Measurements from ENCODE around the gene C1GALT1C1.
"Not testable (repeated sequence)": the region's sequence is repeated elsewhere in the genome, so short reads cannot be mapped to it uniquely, and the experiment has no call there.

C1GALT1C1 gene

DNA sequence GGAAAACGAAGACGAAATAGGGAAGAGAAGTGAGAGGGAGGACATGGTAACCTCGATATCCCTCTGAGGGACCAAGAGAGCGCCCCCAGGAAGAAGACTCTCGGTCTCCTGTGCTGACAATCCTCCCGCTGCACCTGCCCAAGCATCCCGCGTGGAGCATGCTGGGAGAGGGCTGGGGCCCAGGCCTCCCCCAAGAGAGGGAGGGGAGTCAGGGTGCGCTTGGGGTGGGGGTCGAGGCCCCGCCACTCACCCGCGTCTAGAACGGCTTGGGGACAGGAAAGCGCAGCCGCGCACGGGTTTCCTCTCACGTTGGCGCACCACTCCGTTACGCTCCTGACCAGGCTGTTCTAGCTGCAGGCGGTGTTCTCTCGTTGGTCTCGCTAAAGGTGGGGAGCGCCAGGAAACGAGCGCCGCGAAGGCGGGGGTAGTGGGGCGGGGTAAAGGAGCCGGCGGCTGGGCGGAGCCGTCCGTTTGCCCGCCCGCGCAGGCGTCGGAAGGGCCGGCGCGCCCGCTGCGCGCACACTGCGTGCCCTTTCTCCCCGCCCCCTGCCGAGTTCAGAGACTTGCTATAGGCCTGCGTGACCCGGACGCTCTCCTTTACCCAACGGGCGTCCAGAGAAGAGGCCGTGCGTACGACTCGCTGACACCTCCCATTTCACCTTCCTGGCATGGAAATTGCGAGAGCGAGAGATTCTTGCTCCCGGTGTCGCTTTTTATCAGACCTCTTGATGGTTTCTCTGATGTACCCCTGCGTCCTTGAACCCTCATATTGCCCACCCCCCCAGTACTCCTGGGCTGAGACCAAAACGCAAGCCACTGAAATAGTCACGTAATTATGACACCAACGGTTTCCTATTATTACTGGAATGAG is at the start of gene C1GALT1C1:
Gene C1GALT1C1, minus strand, starts transcription at position 388 of the 871 bp plus-strand sequence. CDS start 2,888 bp downstream, outside the sequence.
- DNase-seq: peak; percentile 99

DNA sequence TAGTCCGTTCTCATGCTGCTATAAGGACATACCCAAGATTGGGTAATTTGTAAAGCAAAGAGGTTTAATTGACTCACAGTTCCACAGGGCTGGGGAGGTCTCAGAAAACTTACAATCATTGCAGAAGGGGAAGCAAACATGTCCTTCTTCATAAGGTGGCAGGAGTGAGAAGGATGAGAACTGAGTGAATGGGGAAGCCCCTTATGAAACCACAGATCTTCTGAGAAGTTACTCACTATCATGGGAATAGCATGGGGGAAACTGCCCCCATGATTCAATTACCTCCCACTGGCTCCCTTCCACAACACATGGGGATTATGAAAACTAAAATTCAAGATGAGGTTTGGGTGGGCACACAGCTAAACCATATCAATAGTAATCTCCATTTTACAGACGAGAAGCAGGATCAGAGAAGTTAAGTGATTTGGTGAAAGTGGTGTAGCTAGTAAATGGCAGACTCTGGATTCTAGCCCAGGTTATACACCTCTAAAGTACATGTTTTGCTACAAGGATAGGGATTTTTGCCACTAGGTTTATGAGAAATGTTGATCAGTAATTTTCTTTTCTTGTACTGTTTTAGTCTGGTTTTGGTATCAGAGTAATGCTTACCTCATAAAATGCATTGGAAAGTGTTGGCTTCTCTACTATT is 47.3 kb upstream of the C1GALT1C1 start:
- DNase-seq: no peak

DNA sequence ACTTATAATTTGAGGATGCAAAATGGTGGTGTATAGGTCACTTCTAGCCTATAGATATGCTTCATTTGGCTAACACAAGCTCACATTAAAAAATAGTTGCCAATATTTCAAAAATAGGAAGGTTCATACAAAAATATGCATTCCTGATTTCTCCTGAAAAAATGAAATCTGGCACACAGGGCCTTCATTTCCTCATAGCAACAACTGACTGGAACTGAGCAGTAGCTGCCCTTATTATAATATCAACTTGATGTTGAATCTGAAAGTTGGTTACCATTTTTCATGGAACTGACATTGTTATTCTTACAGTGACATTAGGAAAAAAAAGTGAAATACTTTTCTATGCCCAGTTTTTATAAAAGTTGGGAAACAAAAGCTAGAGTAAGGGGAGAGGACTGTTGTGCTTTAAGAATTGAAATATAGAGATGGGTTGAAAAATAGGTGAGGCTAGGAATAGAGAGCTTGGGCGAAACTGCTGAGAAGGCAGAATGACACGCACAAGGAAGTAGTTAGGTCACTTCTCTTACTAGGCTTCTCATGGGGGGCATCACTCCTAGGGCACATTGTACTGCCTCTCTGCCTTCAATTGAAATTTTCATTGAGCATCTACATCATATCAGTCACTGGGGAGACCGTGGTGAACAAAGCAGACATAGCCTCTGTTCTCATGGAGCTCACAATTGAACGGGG is 43.1 kb upstream of the C1GALT1C1 start:
- peak; percentile 19 for DNase-seq

DNA sequence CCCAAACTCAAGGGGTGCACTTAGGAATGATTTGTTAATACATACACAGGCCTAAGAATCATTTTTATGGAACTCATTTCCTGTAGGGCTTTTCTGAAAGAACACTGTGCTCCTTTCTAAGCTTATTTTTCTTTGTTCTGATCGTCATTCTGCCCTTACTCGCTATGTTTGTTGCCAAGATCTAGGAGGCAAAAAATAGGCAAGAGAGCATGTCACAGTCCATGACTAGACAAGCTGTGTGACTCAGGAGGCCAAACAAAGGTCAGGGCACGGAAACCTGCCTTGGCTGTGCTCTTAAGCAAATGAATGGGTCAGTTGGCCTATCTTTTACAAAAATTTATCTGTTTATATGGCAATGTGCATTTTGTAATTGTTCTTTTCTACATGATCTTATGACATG is 42.5 kb upstream of the C1GALT1C1 start:
- DNase-seq: peak; percentile 87

DNA sequence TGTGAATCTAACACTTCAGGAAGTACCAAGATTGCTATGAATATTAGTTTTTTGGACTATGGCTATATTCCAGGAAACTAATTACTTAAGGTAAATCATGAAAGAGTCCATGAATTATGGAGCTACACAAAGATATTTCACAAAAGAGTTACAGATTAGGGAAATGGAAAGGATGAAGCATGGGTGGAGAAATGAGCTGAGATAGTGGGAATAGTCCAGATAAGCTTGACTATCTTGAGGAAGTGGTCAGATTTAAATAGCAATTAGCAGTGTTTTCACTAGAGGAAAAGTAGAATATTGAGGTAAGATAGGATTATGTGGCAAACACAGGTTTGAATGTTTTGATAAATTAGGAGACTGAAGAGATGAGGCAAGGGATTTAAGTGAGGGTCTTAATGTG is 42.1 kb upstream of the C1GALT1C1 start:
- peak; percentile 39 for DNase-seq

DNA sequence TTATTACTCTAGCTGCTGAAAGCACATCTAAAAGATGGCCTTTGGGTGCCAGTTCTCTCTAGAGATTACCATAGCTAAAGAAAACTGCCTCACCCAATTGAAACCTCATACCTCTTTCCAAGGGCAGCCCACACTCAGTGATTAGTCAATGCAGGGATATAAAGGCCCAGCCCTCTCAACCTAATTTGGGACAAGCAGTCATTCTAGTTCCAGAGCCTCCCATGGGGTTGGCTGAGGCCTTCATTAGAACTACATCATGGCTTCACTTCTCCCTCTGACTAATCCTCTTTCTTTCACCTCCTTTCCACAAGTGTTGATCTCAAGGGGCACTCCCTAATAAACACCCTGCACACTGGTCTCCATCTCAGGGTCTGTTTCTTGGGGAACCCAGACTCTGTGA is 38.5 kb upstream of the C1GALT1C1 start:
- DNase-seq: no peak

DNA sequence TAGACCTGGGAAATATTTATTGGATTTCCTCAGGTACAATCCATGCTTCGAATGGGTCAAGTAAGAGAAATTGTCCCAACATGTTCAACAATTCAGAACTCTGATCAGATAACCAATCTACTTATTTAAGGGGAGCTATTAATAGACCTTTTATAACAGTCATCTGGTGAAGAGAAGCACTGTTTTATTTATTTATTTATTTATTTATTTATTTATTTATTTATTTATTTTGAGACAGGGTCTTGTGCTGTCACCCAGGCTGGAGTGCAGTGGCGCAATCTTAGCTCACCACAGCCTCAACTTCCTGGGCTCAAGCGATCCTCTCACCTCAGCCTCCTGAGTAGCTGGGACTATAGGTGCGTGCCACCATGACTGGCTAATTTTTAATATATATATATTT is 34.7 kb upstream of the C1GALT1C1 start:
- DNase-seq: not testable (repeated sequence)

DNA sequence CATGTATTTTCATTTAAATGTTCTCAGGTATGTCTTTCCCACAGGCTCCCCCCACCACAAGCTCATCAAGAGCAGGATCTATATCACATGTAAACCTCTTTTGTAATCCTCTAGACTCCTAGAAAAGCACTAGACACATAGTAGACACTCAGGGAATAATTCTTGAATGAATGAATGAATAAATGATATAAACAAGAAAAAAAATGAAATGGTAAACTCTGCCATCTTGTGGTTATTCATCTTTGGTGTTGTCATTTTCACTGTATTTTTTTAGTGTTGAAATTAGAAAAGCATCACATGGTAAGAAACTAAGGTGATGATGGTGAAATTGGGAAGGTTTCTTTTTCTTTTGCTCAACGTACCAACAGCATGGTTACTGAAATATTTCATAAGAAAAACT is 34.2 kb upstream of the C1GALT1C1 start:
- DNase-seq: peak; percentile 59

DNA sequence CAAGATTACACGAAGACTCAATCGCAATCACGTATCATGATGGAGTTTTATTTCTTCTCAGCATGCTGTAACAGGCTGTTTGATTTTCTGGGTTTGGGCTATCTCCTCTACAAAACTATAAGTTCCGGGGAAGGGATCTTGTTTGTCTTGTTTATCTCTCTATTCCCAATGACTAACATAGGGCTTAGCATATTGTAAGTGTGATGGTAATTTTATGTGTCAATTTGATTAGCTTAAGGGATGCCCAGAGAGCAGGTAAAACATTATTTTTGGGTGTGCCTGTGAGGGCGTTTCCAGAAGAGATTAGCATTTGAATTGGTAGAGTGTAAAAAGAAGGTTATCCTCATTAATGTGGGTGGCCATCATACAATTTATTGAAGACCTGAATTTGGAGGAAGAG is 32.8 kb upstream of the C1GALT1C1 start:
- DNase-seq: no peak

DNA sequence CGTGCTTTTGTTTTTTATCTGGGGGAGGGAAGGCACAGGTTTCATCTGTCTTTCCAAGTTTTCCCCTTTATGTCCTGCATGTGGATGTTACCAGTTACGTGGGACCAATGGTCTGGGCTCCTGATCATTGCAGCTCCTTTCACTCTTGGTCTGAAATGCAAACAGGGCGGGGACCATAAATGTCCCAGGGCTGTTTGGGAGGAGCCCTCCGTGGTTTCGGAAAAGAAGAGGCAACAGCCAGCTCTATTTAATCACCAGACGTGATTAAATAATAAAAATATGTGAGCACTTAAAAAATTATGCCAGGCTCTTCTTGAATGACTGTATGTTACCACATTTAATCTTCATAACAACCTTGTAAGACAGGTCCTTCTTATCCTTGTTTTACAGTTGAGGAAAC is 30.8 kb upstream of the C1GALT1C1 start:
- DNase-seq: no peak

DNA sequence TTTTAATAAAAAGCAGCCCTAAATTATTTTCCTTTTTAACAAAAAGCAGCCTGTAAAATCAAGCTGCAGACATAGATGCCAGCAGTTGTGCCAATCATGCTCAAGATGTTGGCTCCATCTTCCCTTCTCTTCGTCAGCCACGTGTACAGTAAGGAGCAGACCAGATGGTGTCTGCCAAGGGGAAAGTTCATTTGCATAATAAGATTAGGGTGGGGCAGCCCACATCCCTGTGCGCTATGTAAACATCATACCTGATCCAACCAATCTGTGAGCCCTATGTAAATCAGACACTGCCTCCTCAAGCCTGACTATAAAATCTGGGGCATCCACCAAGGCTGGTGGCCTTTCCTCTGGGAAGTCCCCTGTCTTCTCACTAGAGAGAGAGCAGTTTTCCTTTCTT is 23.1 kb upstream of the C1GALT1C1 start:
- no peak for DNase-seq

DNA sequence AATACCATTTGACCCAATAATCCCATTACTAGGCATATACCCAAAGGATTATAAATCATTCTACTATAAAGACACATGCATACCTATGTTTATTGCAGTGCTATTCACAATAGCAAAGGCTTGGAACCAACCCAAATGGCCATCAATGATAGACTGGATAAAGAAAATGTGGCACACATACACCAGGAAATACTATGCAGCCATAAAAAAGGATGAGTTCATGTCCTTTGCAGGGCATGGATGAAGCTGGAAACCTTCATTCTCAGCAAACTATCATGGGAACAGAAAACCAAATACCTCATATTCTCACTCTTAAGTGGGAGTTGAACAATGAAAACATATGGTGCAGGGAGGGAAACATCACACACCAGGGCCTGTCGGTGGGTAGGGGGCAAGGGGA is 22.4 kb upstream of the C1GALT1C1 start:
- not testable (repeated sequence) for DNase-seq

DNA sequence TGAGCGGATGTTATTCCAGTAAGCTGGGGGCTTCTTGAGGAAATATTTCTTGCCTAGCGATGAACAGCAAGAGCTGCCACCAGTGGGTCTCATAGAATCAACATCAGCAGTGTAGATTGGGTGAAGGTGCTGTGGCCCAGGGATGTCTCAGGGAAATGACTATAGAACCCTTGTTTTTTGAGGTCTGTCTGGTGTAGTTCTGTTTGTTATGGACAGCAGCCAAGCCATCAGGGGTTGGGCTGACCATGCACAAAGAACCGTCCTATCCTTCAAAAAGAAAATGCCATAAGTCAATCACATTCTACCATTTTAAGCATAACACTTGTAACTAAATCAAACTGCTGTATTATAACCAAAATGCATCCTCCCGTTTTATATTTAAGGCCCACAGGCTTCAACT is 17.3 kb upstream of the C1GALT1C1 start:
- DNase-seq: no peak

DNA sequence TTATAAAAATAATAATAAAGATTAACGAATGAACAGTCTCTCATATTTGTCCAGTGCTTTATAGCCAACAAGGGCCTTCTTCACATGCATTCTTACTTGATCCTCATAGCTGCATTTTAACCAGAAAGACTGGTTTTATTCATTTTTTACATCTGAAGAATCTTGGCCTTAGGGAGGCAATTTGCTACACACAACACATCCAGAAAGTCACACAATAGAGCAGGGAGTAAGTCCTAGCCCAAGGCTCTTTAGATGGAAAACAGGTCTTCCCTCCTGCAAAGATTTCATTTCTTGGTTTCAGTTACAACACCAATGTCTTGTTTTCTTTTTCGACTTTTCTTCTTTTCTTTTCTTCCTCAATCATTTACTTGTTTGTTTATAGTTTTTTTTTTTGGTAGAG is 13.0 kb upstream of the C1GALT1C1 start:
- no peak for DNase-seq

DNA sequence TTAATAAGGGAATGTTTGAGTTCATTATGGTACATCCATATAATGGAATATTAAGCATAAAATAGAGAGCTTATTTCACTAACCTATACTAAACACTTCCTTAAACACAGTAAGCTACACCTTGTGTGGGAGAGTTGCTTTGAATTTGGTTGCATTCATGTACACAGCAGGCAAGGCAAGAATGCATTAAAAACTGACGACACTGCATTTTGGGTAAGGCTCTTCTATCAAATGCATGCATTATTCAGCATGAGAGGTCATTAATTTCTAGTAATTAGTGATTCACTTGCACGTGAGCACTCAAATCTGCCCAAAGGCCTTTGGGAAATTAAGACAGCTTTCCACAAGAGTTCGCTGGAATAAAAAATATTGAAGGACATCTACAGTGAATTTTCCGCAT is 8.8 kb upstream of the C1GALT1C1 start:
- no peak for DNase-seq

DNA sequence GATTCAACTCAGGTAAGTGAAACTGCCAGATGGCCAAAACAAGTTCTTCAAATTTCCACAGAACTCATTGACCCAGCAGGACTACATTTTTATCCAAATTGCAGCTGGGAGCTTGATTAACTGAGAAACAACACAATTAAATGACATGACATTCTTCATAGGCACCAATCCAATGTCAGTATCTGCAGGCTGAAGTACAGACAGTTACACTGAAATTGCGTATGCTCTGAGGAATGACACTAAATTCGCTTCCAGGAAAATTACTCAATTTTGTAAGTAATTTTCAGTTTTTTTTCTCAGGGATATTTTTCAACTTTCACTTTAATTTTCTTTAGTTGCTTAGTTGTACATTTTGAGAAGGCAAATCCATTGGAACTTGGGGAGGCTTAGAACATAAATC is 4.5 kb downstream of the C1GALT1C1 start:
- no peak for DNase-seq

DNA sequence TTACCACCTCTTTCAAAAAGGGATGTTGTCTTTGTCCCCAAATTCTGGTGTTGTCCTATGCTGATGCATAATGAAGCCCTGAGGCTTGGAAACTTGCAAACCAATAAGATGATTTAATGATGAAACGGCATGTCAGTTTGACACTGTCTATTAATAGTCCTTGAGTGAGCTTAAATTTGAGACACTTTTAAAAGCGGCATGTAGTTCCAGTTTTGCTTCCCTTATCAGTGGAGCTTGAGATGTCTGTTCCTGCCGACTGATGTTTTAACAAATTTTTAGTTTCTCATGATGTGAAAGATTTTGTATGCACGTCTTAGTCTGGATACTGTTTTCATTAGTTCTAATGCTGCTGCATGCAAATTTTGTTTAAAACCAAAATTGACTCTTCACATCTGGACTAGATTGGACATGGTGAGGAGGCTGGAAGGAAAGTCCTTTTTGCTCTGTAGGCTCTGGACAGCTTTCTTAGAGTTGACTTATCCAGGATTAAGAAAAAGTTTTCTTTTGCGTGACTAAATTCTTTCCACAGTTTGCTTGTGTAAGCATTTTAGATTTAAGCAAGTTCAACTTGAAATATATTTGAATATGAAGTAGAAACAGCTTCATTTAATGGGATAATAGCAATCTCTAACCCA is 11.7 kb downstream of the C1GALT1C1 start:
- no peak for DNase-seq

DNA sequence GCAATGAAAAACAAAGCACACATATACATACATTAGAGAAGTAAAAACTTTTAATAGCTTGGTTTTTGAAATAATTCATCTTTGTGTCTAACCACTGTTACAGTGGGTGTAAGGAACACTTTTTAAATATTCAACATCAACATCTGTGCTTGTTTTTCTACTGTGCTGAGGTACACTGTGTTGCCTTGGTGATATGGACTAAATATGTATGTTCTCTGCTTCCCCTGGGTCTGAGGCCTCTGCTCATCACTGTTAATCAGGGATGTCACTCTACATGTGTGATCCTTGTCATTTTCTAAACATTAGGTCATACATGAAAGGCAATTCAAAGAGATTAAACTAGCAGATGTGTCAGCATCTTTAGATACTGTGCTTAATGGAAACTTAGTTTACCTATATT is 15.0 kb downstream of the C1GALT1C1 start:
- peak; percentile 3 for DNase-seq

DNA sequence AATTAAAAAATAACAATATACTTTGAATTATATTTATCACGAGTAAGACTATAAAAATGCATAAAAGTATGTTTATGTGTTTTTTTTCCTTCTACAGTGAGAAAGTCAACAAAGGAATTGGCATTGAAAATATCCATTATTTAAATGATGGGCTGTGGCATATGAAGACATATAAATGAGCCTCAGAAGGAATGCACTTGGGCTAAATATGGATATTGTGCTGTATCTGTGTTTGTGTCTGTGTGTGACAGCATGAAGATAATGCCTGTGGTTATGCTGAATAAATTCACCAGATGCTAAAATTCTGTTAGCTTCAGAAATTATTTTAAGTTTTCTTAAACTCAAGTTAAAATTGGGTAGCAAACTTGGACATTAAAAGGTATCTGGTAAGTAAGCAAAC is 17.8 kb downstream of the C1GALT1C1 start:
- DNase-seq: no peak

DNA sequence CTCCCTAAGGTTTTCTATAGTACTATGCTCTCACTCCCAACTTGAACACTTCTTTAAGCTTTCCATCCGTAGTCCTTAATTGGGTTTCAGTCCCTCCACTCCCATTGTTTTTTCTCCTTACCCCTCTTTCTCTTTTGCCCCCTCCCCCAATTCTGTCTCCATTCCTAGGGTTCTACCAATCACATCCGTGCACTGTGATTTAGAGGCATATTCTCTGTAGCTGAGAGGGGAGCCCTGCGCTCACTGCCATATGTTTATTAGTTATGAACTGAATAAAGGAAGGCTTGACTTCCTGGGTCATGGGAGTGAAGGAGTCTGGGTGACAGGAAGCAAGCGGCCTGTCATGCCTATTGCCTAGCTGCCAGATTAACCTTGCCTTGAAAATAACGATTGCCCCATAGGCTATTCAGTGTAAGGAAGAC is 25.5 kb downstream of the C1GALT1C1 start:
- peak; percentile 66 for DNase-seq

DNA sequence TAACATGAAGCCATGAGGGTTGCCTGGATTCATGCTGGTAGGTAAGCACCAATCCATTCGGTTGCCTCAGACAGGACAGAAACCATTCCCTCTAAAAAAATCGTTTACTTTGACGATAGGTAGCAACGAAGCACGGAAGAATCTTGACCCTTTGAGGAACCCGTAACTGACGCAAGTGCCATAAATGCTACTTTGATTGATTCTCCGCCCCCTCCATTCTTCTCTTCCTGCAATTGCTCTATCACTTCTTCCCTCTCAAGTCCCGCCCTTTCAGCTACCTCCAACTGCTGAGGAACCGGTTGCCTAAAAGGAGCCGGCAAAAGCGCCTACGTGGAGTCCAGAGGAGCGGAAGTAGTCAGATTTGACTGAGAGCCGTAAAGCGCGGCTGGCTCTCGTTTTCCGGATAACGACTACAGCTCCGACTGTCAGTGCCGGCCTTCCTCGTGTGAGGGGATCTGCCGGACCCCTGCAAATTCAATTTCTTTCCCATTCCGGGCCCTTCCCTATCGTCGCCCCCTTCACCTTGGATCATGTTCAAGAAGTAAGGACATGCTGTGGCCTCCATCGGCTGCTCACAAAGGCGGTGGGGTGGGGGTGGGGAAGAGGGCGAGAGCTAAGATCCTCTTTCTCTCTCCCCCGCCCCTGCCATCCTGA is 26.0 kb downstream of the C1GALT1C1 start, which contains the start of gene MCTS1:
Gene MCTS1, plus strand, starts transcription at position 395 of the 654 bp plus-strand sequence. Its CDS starts 136 bp downstream, at position 531.
- DNase-seq: peak; percentile 99

DNA sequence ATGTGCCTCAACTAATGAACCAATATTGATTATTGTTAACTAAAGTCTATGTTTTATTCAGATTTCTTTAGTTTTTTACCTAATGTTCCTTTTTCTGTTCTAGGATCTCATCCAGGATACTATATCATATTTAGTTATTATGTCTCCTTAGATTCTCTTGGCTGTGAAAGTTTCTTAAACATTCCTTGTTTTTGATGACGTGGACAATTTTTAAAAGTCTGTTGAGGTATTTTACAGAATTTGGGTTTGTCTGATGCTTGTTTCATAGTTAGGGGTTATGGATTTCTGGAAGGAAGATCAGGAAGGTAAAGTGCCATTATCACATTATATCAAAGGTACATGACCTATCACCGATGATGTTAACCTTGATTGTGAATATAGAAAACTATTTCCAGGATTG is 44.2 kb downstream of the C1GALT1C1 start:
- no peak for DNase-seq

Measured in DMS53 (cell line).